WTC11 (cell line): ENCODE data around the gene TMEM212.
A peak's percentile ranks its signal among the peaks of the same experiment; 100 is the strongest.

Experiments
- AR ChIP-seq: fragments of 250-450 bp; sonication (Bioruptor Pico); IDR thresholded peaks from 2 replicates; pipeline ENCODE4 v1.9.0; 2021; ENCODE audit warnings: mild to moderate bottlenecking
- E2F4 ChIP-seq: sonication (generic); formaldehyde crosslinking; IDR thresholded peaks from 2 replicates; pipeline ENCODE4 v1.8.1; 2022; ENCODE audit warnings: low read depth, mild to moderate bottlenecking, moderate library complexity, missing genetic modification reagents, borderline replicate concordance
- FOXP1 ChIP-seq: sonication (generic); formaldehyde crosslinking; IDR thresholded peaks from 2 replicates; pipeline ENCODE4 v1.8.0; 2022; ENCODE audit warnings: missing genetic modification reagents, mild to moderate bottlenecking, moderate library complexity, borderline replicate concordance
- GTF2I ChIP-seq: fragments of 250-450 bp; sonication (Bioruptor Pico); conservative IDR thresholded peaks from 2 replicates; pipeline ENCODE4 v1.4.0; 2021; ENCODE audit warnings: mild to moderate bottlenecking
- IRF2 ChIP-seq: sonication (generic); formaldehyde crosslinking; IDR thresholded peaks from 2 replicates; pipeline ENCODE4 v1.8.0; 2022; ENCODE audit warnings: low read depth, missing genetic modification reagents, borderline replicate concordance
- MAX ChIP-seq: sonication (generic); formaldehyde crosslinking; IDR thresholded peaks from 2 replicates; pipeline ENCODE4 v1.8.0; 2022; ENCODE audit warnings: mild to moderate bottlenecking, missing genetic modification reagents
- MXD4 ChIP-seq: fragments of 250-450 bp; sonication (Bioruptor Pico); IDR thresholded peaks from 2 replicates; pipeline ENCODE4 v1.8.0; 2021; ENCODE audit warnings: mild to moderate bottlenecking, moderate library complexity, borderline replicate concordance
- NR2C2 ChIP-seq: sonication (generic); formaldehyde crosslinking; IDR thresholded peaks from 2 replicates; pipeline ENCODE4 v1.8.0; 2022; ENCODE audit warnings: mild to moderate bottlenecking, missing genetic modification reagents
- SP1 ChIP-seq: sonication (generic); formaldehyde crosslinking; conservative IDR thresholded peaks from 2 replicates; pipeline ENCODE4 v1.8.1; 2022; ENCODE audit warnings: missing genetic modification reagents
- STAT6 ChIP-seq: sonication (generic); formaldehyde crosslinking; conservative IDR thresholded peaks from 2 replicates; pipeline ENCODE4 v1.8.1; 2023; ENCODE audit warnings: mild to moderate bottlenecking, low read depth, missing genetic modification reagents, moderate library complexity
- TF ChIP-seq, protein P1 (sequence below): fragments of 200-600 bp; IDR thresholded peaks from 2 replicates; pipeline ENCODE4 v1.8.0; 2022; ENCODE audit warnings: antibody characterized with exemption
- TF ChIP-seq, protein P2 (sequence below): sonication (generic); formaldehyde crosslinking; IDR thresholded peaks from 2 replicates; pipeline ENCODE4 v1.8.0; 2023; ENCODE audit warnings: missing genetic modification reagents

GRCh38 chr3:171810629-171811294 lies 32.4 kb upstream of the TMEM212 start:
- TF ChIP-seq, protein P1, sequence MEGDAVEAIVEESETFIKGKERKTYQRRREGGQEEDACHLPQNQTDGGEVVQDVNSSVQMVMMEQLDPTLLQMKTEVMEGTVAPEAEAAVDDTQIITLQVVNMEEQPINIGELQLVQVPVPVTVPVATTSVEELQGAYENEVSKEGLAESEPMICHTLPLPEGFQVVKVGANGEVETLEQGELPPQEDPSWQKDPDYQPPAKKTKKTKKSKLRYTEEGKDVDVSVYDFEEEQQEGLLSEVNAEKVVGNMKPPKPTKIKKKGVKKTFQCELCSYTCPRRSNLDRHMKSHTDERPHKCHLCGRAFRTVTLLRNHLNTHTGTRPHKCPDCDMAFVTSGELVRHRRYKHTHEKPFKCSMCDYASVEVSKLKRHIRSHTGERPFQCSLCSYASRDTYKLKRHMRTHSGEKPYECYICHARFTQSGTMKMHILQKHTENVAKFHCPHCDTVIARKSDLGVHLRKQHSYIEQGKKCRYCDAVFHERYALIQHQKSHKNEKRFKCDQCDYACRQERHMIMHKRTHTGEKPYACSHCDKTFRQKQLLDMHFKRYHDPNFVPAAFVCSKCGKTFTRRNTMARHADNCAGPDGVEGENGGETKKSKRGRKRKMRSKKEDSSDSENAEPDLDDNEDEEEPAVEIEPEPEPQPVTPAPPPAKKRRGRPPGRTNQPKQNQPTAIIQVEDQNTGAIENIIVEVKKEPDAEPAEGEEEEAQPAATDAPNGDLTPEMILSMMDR, result no peak
- TF ChIP-seq FOXP1 (no peak), SP1 (CRISPR knock-in tag) (0 out of 2 replicates have a peak, but pooled peaks have one; percentile 12), MXD4 (CRISPR knock-in tag) (no peak), IRF2 (CRISPR knock-in tag) (no peak), MAX (CRISPR knock-in tag) (no peak), STAT6 (CRISPR knock-in tag) (no peak), E2F4 (CRISPR knock-in tag) (no peak), NR2C2 (CRISPR knock-in tag) (no peak), AR (CRISPR knock-in tag) (no peak), GTF2I (CRISPR knock-in tag) (no peak)
- TF ChIP-seq, protein P2, sequence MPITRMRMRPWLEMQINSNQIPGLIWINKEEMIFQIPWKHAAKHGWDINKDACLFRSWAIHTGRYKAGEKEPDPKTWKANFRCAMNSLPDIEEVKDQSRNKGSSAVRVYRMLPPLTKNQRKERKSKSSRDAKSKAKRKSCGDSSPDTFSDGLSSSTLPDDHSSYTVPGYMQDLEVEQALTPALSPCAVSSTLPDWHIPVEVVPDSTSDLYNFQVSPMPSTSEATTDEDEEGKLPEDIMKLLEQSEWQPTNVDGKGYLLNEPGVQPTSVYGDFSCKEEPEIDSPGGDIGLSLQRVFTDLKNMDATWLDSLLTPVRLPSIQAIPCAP (CRISPR knock-in tag), result no peak
